HepG2 (cell line): ENCODE measurements around the gene GRID1. TPM values are rescaled to one million over a fixed set of nuclear protein-coding genes. Genes with fewer than 3 reads are reported as not detected.

Source experiments
- ATAC-seq: fragments of 200-7000 bp; cut with Tn5 transposase; 3 replicates; pipeline ENCODE4 v1.9.1; 2020; ENCODE audit warnings: mild to moderate bottlenecking, moderate library complexity
- BruUV-seq: library from RNA; stranded (reverse); fragments of 400-500 nt; replicated peaks from 2 replicates; lab custom pipeline; 2021; lab: Mats Ljungman, UMichigan
- CTCF ChIA-PET: fragments of 300-600 bp; formaldehyde crosslinking; extraction: SDS; loops from one replicate; lab custom pipeline; 2021; ENCODE audit warnings: low total read pairs, inconsistent platforms, low intra/inter-chr PET ratio; lab: Yijun Ruan, JAX
- POLR2A ChIA-PET: fragments of 350-600 bp; sonication (Branson Sonifier 250); formaldehyde crosslinking; loops from one replicate; lab custom pipeline; 2020; ENCODE audit warnings: antibody characterized with exemption, inconsistent platforms; lab: Yijun Ruan, JAX
- DNase-seq: peaks from one replicate; pipeline ENCODE4 v3.0.0-alpha.2; 2015; ENCODE audit warnings: low spot score
- FAIRE-seq: peaks from 3 replicates; lab custom pipeline; 2011; peaks lifted over from hg19 to GRCh38; lab: Jason Lieb, UNC
- H2AFZ ChIP-seq: one replicate; pipeline ENCODE4 v1.6.1; 2011; ENCODE audit warnings: low read length, inconsistent platforms
- H3K27ac ChIP-seq: fragments of 300-600 bp; 3 replicates; pipeline ENCODE4 v1.8.0; 2011; ENCODE audit warnings: mixed run types, mild to moderate bottlenecking, mixed read lengths, low read length, inconsistent platforms; ENCODE audit not compliant: insufficient read depth; ENCODE audit errors: extremely low read length
- H3K27me3 ChIP-seq, 2 experiments: fragments of 200-600 bp in 1 of 2; 2 replicates in 1 of 2; 3 replicates in 1 of 2; pipeline versions ENCODE4 v1.6.0 to v1.8.0; 2011; ENCODE audit warnings: low read length in 2 of 2, mild to moderate bottlenecking in 2 of 2, moderate library complexity in 2 of 2, inconsistent platforms in 1 of 2; ENCODE audit not compliant: insufficient read depth in 2 of 2, control insufficient read depth in 1 of 2
- H3K36me3 ChIP-seq, 2 experiments: fragments of 200-600 bp in 1 of 2; replicated peaks in 1 of 2; 2 replicates in 1 of 2; 3 replicates in 1 of 2; pipeline versions ENCODE4 v1.5.1 to v1.8.0; 2011; ENCODE audit warnings: low read length in 2 of 2, inconsistent platforms in 1 of 2; ENCODE audit not compliant: insufficient read depth in 2 of 2, control insufficient read depth in 1 of 2
- H3K4me1 ChIP-seq: 2 replicates; pipeline ENCODE4 v1.5.1; 2012; ENCODE audit warnings: low read length, inconsistent platforms; ENCODE audit not compliant: insufficient read depth
- H3K4me2 ChIP-seq: 2 replicates; pipeline ENCODE4 v1.6.0; 2011; ENCODE audit warnings: low read depth, low read length, inconsistent platforms
- H3K4me3 ChIP-seq, 3 experiments: fragments of 200-600 bp in 1 of 3; sonication (generic), shearing (Covaris generic) in 1 of 3; replicated peaks in 1 of 3; 2 replicates each; pipeline ENCODE4 v1.5.1; 2011 to 2016; ENCODE audit warnings: low read length in 3 of 3, inconsistent platforms in 2 of 3, low read depth in 2 of 3, mild to moderate bottlenecking in 2 of 3, control low read depth in 1 of 3, mixed read lengths in 1 of 3; ENCODE audit not compliant: insufficient read depth in 1 of 3
- H3K79me2 ChIP-seq: one replicate; pipeline ENCODE4 v1.6.1; 2011; ENCODE audit warnings: low read length, inconsistent platforms; ENCODE audit not compliant: insufficient read depth
- H3K9ac ChIP-seq: 2 replicates; pipeline ENCODE4 v1.6.0; 2011; ENCODE audit warnings: mild to moderate bottlenecking, low read depth, low read length, inconsistent platforms; ENCODE audit not compliant: insufficient read depth
- H3K9me3 ChIP-seq: 2 replicates; pipeline ENCODE4 v1.5.1; 2012; ENCODE audit warnings: mild to moderate bottlenecking, low read length
- H4K20me1 ChIP-seq: 2 replicates; pipeline ENCODE4 v1.6.0; 2011; ENCODE audit warnings: inconsistent platforms, mild to moderate bottlenecking, low read length, moderate library complexity; ENCODE audit not compliant: insufficient read depth
- CERS6 ChIP-seq: sonication (generic); formaldehyde crosslinking; IDR thresholded peaks from 2 replicates; pipeline ENCODE4 v1.5.0; 2020; ENCODE audit warnings: missing genetic modification reagents
- FOSL1 ChIP-seq: sonication (generic); formaldehyde crosslinking; IDR thresholded peaks from 2 replicates; pipeline ENCODE4 v1.9.0; 2021; ENCODE audit warnings: missing genetic modification reagents, borderline replicate concordance
- KDM3A ChIP-seq: IDR thresholded peaks from 2 replicates; pipeline ENCODE4 v1.6.1; 2018; ENCODE audit warnings: low read depth, missing compliant biosample characterization
- PBX2 ChIP-seq: IDR thresholded peaks from 2 replicates; pipeline ENCODE4 v1.6.1; 2016; ENCODE audit warnings: control low read depth
- ZNF333 ChIP-seq: sonication (generic); formaldehyde crosslinking; IDR thresholded peaks from 2 replicates; pipeline ENCODE4 v1.4.0; 2020; ENCODE audit warnings: mild to moderate bottlenecking, missing genetic modification reagents, borderline replicate concordance
- ZNF407 ChIP-seq: sonication (generic); formaldehyde crosslinking; IDR thresholded peaks from one replicate; pipeline ENCODE4 v1.5.1; 2020; ENCODE audit warnings: mild to moderate bottlenecking, missing genetic modification reagents; ENCODE audit errors: not compliant biosample characterization
- WGBS: methylation state at CpG from one replicate; pipeline ENCODE4 v1.1.6; 2017; ENCODE audit warnings: low lambda C conversion rate; 5-methylcytosine and 5-hydroxymethylcytosine counted together
- in situ Hi-C: cut with HindIII; loops from 2 replicates; pipeline ENCODE4 v1.10.0; 2017; ENCODE audit warnings: low pct_unique_long_range_greater_than_20kb; ENCODE audit not compliant: extremely low pct_ligation_motif_present
- intact Hi-C: fragments of 100-400 bp; cut with micrococcal nuclease; formaldehyde crosslinking; loops from one replicate; pipeline ENCODE4 v1.10.0; 2022; ENCODE audit not compliant: unreplicated experiment
- polyA plus RNA-seq, 8 experiments: library from polyadenylated mRNA; depleted of rRNA in 3 of 8; stranded (reverse) in 7 of 8; unstranded in 1 of 8; fragments of >200 nt; fragmentation: Illumina TruSeq in 4 of 8; extraction: Trizol in 4 of 8; gene quantifications; 2 replicates each; pipeline versions ENCODE4 v1.2.1 to v1.2.3, GENCODE V29; 2011 to 2016; ENCODE audit warnings: low read depth in 4 of 8, missing spikeins in 1 of 8, mixed read lengths in 1 of 8; ENCODE audit not compliant: insufficient read depth in 1 of 8
- total RNA-seq, 5 experiments: library from RNA; depleted of rRNA; stranded (reverse); fragments of >200 nt; fragmentation: Illumina TruSeq; extraction: Trizol; gene quantifications; 2 replicates each; pipeline ENCODE4 v1.2.3, GENCODE V29; 2016; ENCODE audit warnings: low read depth in 1 of 5
- TF ChIP-seq, protein P1 (sequence below): sonication (generic); formaldehyde crosslinking; IDR thresholded peaks from 2 replicates; pipeline ENCODE4 v1.4.0; 2020; ENCODE audit warnings: missing genetic modification reagents

GRID1 gene
- total and polyA plus RNA-seq, 2 of the 13 experiments (the other 11 are each of a cell fraction or from before 2014, with no cell fraction given): 0.05 TPM; not detected in 1

DNA sequence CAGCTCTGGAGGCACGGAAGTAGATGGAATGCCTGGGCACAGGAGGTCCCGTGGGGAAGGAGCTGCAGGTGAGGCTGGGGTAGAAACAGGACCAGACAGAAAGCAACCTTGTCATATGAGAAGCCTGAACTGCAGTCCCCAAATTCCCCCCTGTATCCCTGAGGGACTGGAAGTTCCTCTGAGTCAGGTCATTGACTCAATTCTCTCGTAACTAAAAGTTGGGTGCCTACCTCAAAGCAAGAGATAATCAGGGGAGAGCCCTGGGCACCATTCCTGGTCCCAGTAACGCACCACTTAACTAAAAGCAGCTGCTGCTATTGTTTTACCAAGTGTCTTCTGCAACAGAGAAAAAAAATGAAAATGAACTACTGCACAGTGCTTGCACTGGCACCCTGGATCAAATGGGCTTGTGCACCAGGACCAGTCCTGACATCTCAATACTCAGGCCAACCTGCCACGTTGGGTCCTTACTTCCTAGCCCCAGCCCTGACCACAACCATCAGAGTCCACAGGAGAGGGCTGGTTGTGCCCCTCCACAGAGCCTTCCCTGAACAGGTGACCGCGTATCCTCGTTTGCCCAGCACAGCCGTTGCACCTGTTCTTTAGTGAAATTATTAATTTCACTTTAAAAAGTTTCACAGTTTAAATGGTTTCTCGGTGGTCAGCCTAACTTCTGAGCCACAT, 79.3 kb downstream of the GRID1 start:
- no peak overlapping the region for H3K27ac ChIP-seq
- no peaks in the 10 kb centered on the region for H3K36me3 ChIP-seq
- H3K4me1 ChIP-seq: no peaks in the 10 kb centered on the region
- no peaks in the 10 kb centered on the region for H3K79me2 ChIP-seq
- ChIA-PET POLR2A (no interaction called here), CTCF (no interaction called here)
- no peak overlapping the region for H3K9ac ChIP-seq
- no peak for DNase-seq
- no peak for FAIRE-seq
- 3% methylated on average over 10 of the region's 10 CpGs for WGBS
- H2AFZ ChIP-seq: no peak overlapping the region
- in situ Hi-C loops: no loop called here
- no peaks in the 10 kb centered on the region for H3K9me3 ChIP-seq
- no TSS peak for BruUV-seq
- intact Hi-C loops: no loop called here
- peaks cover 5 to 8% of the 10 kb centered on the region in 2 experiments; a peak in 3 of 5 replicates for H3K27me3 ChIP-seq
- H3K4me3 ChIP-seq: no peak overlapping the region
- no peak for ATAC-seq
- H4K20me1 ChIP-seq: no peaks in the 10 kb centered on the region
- H3K4me2 ChIP-seq: no peak overlapping the region
- no peak for TF ChIP-seq PBX2 (CRISPR knock-in tag)
- no peak for TF ChIP-seq FOSL1 (CRISPR knock-in tag)
- TF ChIP-seq KDM3A (CRISPR knock-in tag): no peak
- no peak for TF ChIP-seq ZNF333
- TF ChIP-seq ZNF407 (CRISPR knock-in tag): no peak
- TF ChIP-seq, protein P1, sequence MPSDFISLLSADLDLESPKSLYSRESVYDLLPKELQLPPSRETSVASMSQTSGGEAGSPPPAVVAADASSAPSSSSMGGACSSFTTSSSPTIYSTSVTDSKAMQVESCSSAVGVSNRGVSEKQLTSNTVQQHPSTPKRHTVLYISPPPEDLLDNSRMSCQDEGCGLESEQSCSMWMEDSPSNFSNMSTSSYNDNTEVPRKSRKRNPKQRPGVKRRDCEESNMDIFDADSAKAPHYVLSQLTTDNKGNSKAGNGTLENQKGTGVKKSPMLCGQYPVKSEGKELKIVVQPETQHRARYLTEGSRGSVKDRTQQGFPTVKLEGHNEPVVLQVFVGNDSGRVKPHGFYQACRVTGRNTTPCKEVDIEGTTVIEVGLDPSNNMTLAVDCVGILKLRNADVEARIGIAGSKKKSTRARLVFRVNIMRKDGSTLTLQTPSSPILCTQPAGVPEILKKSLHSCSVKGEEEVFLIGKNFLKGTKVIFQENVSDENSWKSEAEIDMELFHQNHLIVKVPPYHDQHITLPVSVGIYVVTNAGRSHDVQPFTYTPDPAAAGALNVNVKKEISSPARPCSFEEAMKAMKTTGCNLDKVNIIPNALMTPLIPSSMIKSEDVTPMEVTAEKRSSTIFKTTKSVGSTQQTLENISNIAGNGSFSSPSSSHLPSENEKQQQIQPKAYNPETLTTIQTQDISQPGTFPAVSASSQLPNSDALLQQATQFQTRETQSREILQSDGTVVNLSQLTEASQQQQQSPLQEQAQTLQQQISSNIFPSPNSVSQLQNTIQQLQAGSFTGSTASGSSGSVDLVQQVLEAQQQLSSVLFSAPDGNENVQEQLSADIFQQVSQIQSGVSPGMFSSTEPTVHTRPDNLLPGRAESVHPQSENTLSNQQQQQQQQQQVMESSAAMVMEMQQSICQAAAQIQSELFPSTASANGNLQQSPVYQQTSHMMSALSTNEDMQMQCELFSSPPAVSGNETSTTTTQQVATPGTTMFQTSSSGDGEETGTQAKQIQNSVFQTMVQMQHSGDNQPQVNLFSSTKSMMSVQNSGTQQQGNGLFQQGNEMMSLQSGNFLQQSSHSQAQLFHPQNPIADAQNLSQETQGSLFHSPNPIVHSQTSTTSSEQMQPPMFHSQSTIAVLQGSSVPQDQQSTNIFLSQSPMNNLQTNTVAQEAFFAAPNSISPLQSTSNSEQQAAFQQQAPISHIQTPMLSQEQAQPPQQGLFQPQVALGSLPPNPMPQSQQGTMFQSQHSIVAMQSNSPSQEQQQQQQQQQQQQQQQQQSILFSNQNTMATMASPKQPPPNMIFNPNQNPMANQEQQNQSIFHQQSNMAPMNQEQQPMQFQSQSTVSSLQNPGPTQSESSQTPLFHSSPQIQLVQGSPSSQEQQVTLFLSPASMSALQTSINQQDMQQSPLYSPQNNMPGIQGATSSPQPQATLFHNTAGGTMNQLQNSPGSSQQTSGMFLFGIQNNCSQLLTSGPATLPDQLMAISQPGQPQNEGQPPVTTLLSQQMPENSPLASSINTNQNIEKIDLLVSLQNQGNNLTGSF (CRISPR knock-in tag): no peak
- TF ChIP-seq CERS6 (CRISPR knock-in tag): no peak
